Immature natural killer cell (primary cell): ENCODE data around the gene MARCHF5. TPM values are rescaled to one million over a fixed set of nuclear protein-coding genes. Genes with fewer than 3 reads are reported as not detected.

Source experiments
- DNase-seq, 3 donors: peaks; one replicate each; pipeline ENCODE4 v3.0.0; 2022; ENCODE audit warnings: mixed read lengths in 1 of 3
- H3K27ac Mint-ChIP-seq, 6 donors: one replicate each; pipeline ENCODE4 v1.8.0; 2020; ENCODE audit warnings: mixed read lengths in 6 of 6, mild to moderate bottlenecking in 5 of 6, inconsistent platforms in 4 of 6, moderate library complexity in 3 of 6
- H3K27me3 Mint-ChIP-seq, 3 donors: one replicate each; pipeline ENCODE4 v1.8.0; 2020 to 2021; ENCODE audit warnings: low read depth in 3 of 3, mild to moderate bottlenecking in 3 of 3, mixed read lengths in 3 of 3, moderate library complexity in 3 of 3, inconsistent platforms in 1 of 3
- H3K36me3 Mint-ChIP-seq, 3 donors: one replicate each; pipeline ENCODE4 v1.8.0; 2020; ENCODE audit warnings: mixed read lengths in 3 of 3, inconsistent platforms in 2 of 3, mild to moderate bottlenecking in 2 of 3
- H3K4me1 Mint-ChIP-seq, 2 donors: one replicate each; pipeline ENCODE4 v1.8.0; 2020; ENCODE audit warnings: inconsistent platforms in 2 of 2, mild to moderate bottlenecking in 2 of 2, mixed read lengths in 2 of 2, moderate library complexity in 1 of 2
- H3K4me3 Mint-ChIP-seq, 5 donors: one replicate each; pipeline ENCODE4 v1.8.0; 2020; ENCODE audit warnings: mild to moderate bottlenecking in 5 of 5, mixed read lengths in 5 of 5, inconsistent platforms in 3 of 5, moderate library complexity in 3 of 5
- H3K9me3 Mint-ChIP-seq, 6 donors: one replicate each; pipeline ENCODE4 v1.8.0; 2020; ENCODE audit warnings: mild to moderate bottlenecking in 6 of 6, mixed read lengths in 6 of 6, inconsistent platforms in 4 of 6, moderate library complexity in 3 of 6
- polyA plus RNA-seq, 3 donors: library from polyadenylated mRNA; unstranded; fragments of 300-500 nt; fragmentation: Illumina TruSeq; gene quantifications; one replicate each; pipeline ENCODE4 v1.2.3, GENCODE V29; 2021

MARCHF5 gene
- polyA plus RNA-seq, 3 donors from 2014 or later = 15.0 to 32.4 (median 28.4) TPM

GRCh38 chr10:92278996-92279696, 11.8 kb upstream of the MARCHF5 start:
- H3K27ac Mint-ChIP-seq = peak overlapping the region in 1 of 6 donors; percentile 24
- peaks cover 0 to 10% (median 0%) of the 10 kb centered on the region in 3 donors for H3K36me3 Mint-ChIP-seq
- no peak for DNase-seq
- H3K4me1 Mint-ChIP-seq = peaks cover under 1 to 2% of the 10 kb centered on the region in 2 donors
- H3K4me3 Mint-ChIP-seq = no peak overlapping the region
- H3K9me3 Mint-ChIP-seq = no peaks in the 10 kb centered on the region
- H3K27me3 Mint-ChIP-seq = no peaks in the 10 kb centered on the region

- peak overlapping the region in 3 of 5 donors; percentile 39 to 73 (median 63) for H3K4me3 Mint-ChIP-seq
- no peaks in the 10 kb centered on the region for H3K27me3 Mint-ChIP-seq
- peaks cover 0 to 4% (median 3%) of the 10 kb centered on the region in 3 donors for H3K36me3 Mint-ChIP-seq
- no peaks in the 10 kb centered on the region for H3K9me3 Mint-ChIP-seq
- H3K27ac Mint-ChIP-seq = peak overlapping the region; percentile 7 to 87 (median 54)
- DNase-seq = peak in 1 of 3 donors; percentile 18
- peaks cover 5 to 12% of the 10 kb centered on the region in 2 donors for H3K4me1 Mint-ChIP-seq
Measured at GRCh38 chr10:92284112-92284704, 6.8 kb upstream of the MARCHF5 start.

- H3K4me1 Mint-ChIP-seq = peaks cover 31 to 40% of the 10 kb centered on the region in 2 donors
- H3K27ac Mint-ChIP-seq = peak overlapping the region; percentile 72 to 93 (median 90)
- H3K36me3 Mint-ChIP-seq = peaks cover 0 to 4% (median 0%) of the 10 kb centered on the region in 3 donors
- peak overlapping the region; percentile 89 to 98 (median 95) for H3K4me3 Mint-ChIP-seq
- H3K27me3 Mint-ChIP-seq = peaks cover 2 to 7% (median 3%) of the 10 kb centered on the region in 3 donors
- peak in 2 of 3 donors; percentile 38 to 44 for DNase-seq
- no peaks in the 10 kb centered on the region for H3K9me3 Mint-ChIP-seq
Measured at GRCh38 chr10:92290076-92290836, 711 bp upstream of the MARCHF5 start.

- H3K27ac Mint-ChIP-seq = peak overlapping the region; percentile 62 to 92 (median 86)
- DNase-seq = no peak
- no peaks in the 10 kb centered on the region for H3K36me3 Mint-ChIP-seq
- peaks cover 2 to 7% (median 3%) of the 10 kb centered on the region in 3 donors for H3K27me3 Mint-ChIP-seq
- no peaks in the 10 kb centered on the region for H3K9me3 Mint-ChIP-seq
- H3K4me3 Mint-ChIP-seq = peak overlapping the region; percentile 89 to 98 (median 95)
- peaks cover 35 to 46% of the 10 kb centered on the region in 2 donors for H3K4me1 Mint-ChIP-seq
Measured at GRCh38 chr10:92291616-92291865, 574 bp downstream of the MARCHF5 start.

GRCh38 chr10:92291921-92292845, 1.2 kb downstream of the MARCHF5 start:
- peaks cover 37 to 50% of the 10 kb centered on the region in 2 donors for H3K4me1 Mint-ChIP-seq
- peaks cover 2 to 7% (median 3%) of the 10 kb centered on the region in 3 donors for H3K27me3 Mint-ChIP-seq
- peak overlapping the region; percentile 74 to 93 (median 90) for H3K27ac Mint-ChIP-seq
- peak overlapping the region; percentile 89 to 98 (median 95) for H3K4me3 Mint-ChIP-seq
- peak; percentile 25 to 36 (median 29) for DNase-seq
- H3K9me3 Mint-ChIP-seq = no peaks in the 10 kb centered on the region
- no peaks in the 10 kb centered on the region for H3K36me3 Mint-ChIP-seq

- peaks cover 44 to 73% of the 10 kb centered on the region in 2 donors for H3K4me1 Mint-ChIP-seq
- H3K9me3 Mint-ChIP-seq = no peaks in the 10 kb centered on the region
- no peak for DNase-seq
- H3K27ac Mint-ChIP-seq = no peak overlapping the region
- no peaks in the 10 kb centered on the region for H3K27me3 Mint-ChIP-seq
- H3K4me3 Mint-ChIP-seq = no peak overlapping the region
- H3K36me3 Mint-ChIP-seq = peaks cover 0 to 4% (median 0%) of the 10 kb centered on the region in 3 donors
Measured at GRCh38 chr10:92298487-92298886, 7.5 kb downstream of the MARCHF5 start.

- Mint-ChIP-seq H3K27ac (peak overlapping the region in 3 of 6 donors; percentile 1 to 54 (median 31)), H3K9me3 (no peaks in the 10 kb centered on the region), H3K4me3 (peak overlapping the region in 1 of 5 donors; percentile 5), H3K27me3 (no peaks in the 10 kb centered on the region), H3K36me3 (peaks cover 0 to 3% (median 0%) of the 10 kb centered on the region in 3 donors), H3K4me1 (peaks cover 36 to 78% of the 10 kb centered on the region in 2 donors)
- DNase-seq = no peak
Measured at GRCh38 chr10:92303096-92303495, 12.1 kb downstream of the MARCHF5 start.

GRCh38 chr10:92304061-92304460, 13.1 kb downstream of the MARCHF5 start:
- Mint-ChIP-seq H3K27ac (no peak overlapping the region), H3K36me3 (no peaks in the 10 kb centered on the region), H3K4me3 (no peak overlapping the region), H3K9me3 (no peaks in the 10 kb centered on the region), H3K27me3 (peaks cover 0 to 1% (median 0%) of the 10 kb centered on the region in 3 donors), H3K4me1 (peaks cover 37 to 70% of the 10 kb centered on the region in 2 donors)
- no peak for DNase-seq

GRCh38 chr10:92305133-92306072, 14.4 kb downstream of the MARCHF5 start:
- Mint-ChIP-seq H3K4me3 (no peak overlapping the region), H3K36me3 (no peaks in the 10 kb centered on the region), H3K27ac (no peak overlapping the region), H3K9me3 (no peaks in the 10 kb centered on the region), H3K4me1 (peaks cover 32 to 72% of the 10 kb centered on the region in 2 donors), H3K27me3 (peaks cover 0 to 1% (median 0%) of the 10 kb centered on the region in 3 donors)
- DNase-seq = no peak

- Mint-ChIP-seq H3K9me3 (no peaks in the 10 kb centered on the region), H3K4me3 (no peak overlapping the region), H3K27ac (no peak overlapping the region), H3K36me3 (peaks cover 3 to 16% (median 9%) of the 10 kb centered on the region in 3 donors), H3K27me3 (peaks cover 0 to 2% (median 1%) of the 10 kb centered on the region in 3 donors), H3K4me1 (peaks cover 11 to 64% of the 10 kb centered on the region in 2 donors)
- DNase-seq = no peak
Measured at GRCh38 chr10:92309272-92309671, 18.3 kb downstream of the MARCHF5 start.

- H3K27ac Mint-ChIP-seq = no peak overlapping the region
- no peaks in the 10 kb centered on the region for H3K9me3 Mint-ChIP-seq
- peaks cover 3 to 19% (median 9%) of the 10 kb centered on the region in 3 donors for H3K36me3 Mint-ChIP-seq
- no peak for DNase-seq
- peaks cover 0 to 2% (median 0%) of the 10 kb centered on the region in 3 donors for H3K27me3 Mint-ChIP-seq
- H3K4me1 Mint-ChIP-seq = peaks cover 6 to 57% of the 10 kb centered on the region in 2 donors
- H3K4me3 Mint-ChIP-seq = no peak overlapping the region
Measured at GRCh38 chr10:92313750-92314149, 22.8 kb downstream of the MARCHF5 start.

- Mint-ChIP-seq H3K9me3 (no peaks in the 10 kb centered on the region), H3K36me3 (peaks cover 0 to 20% (median 9%) of the 10 kb centered on the region in 3 donors), H3K27me3 (peaks cover 0 to 2% (median 0%) of the 10 kb centered on the region in 3 donors), H3K4me3 (no peak overlapping the region), H3K4me1 (peaks cover 5 to 47% of the 10 kb centered on the region in 2 donors), H3K27ac (peak overlapping the region in 2 of 6 donors; percentile 17 to 42)
- no peak for DNase-seq
Measured at GRCh38 chr10:92316610-92317009, 25.6 kb downstream of the MARCHF5 start.
